Measurements from ENCODE around the gene SNX10.

The SNX10 gene

GRCh38 chr7:26365077-26365900, 73.6 kb downstream of the SNX10 start:
- H3K4me3 ChIP-seq (ENCODE audit: low read length), result no peak overlapping the region
- peak; percentile 83 for TF ChIP-seq CTCF (conservative IDR thresholded peaks at IDR 0.05; ENCODE audit: low read length)
- peak; percentile 71 for DNase-seq (ENCODE audit: low read depth)

DNA sequence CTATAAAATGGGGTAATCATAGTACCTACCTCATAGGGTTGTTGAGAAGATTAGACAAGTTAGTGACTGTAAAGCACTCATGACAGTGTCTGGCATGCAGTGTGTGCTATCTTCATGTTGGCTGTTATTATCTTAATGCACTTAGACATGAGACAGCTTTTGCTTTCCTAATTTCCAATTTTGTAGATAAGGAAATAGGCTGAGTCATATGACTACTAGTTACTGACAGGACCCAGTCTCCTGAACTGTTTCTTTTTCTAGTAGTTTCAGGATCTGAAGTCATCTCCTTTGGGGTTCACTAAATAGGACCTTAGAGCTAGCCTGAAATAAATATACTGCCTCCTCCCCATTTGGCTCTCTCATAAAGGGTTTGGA, 74.2 kb downstream of the SNX10 start:
- H3K4me3 ChIP-seq (ENCODE audit: low read length), result no peak overlapping the region
- DNase-seq (ENCODE audit: low read depth), result no peak
- TF ChIP-seq CTCF (conservative IDR thresholded peaks at IDR 0.05; ENCODE audit: low read length), result no peak

GRCh38 chr7:26367219-26367711, 75.6 kb downstream of the SNX10 start:
- no peak for TF ChIP-seq CTCF (conservative IDR thresholded peaks at IDR 0.05; ENCODE audit: low read length)
- H3K4me3 ChIP-seq (ENCODE audit: low read length), result no peak overlapping the region
- DNase-seq (ENCODE audit: low read depth), result no peak

DNA sequence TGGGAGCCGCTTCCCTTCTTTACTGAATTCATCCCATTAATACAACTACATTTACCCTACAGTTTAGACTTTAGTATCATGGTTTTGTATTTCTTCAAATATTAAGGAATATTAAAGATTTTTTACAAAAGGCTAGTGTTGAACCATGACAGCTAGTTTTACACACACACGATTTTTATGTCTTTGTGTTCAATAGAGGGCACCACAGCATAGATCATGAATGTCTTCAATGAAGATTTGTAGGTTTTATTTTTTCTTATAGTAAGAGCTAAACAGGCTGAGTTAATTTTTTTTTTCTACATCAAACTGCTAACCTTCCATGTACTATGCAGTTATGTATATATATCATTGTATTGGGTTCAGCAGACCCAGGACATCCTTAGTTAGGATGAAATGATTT, 76.9 kb downstream of the SNX10 start:
- TF ChIP-seq CTCF (conservative IDR thresholded peaks at IDR 0.05; ENCODE audit: low read length), result peak; percentile 26
- DNase-seq (ENCODE audit: low read depth), result peak; percentile 6
- H3K4me3 ChIP-seq (ENCODE audit: low read length), result no peak overlapping the region

DNA sequence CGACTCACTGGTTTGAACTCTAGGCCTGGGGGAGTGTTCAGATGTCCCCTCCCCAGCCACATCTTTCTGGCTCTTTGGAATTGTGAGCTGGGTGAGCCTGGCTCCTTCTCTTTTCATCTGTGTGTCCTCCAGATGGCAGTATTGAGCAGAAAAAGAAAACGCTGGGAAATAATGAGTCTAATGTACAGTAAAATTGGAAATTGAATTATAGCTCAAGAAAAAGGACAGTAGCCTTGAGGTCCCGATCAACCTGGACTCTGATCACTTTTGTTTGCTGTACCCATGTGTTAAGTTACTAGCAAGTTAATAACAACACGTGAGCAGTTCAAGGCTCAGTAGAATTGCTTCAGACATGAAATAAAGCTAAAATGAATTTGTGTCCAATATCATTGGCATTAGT, 77.9 kb downstream of the SNX10 start:
- no peak overlapping the region for H3K4me3 ChIP-seq (ENCODE audit: low read length)
- TF ChIP-seq CTCF (conservative IDR thresholded peaks at IDR 0.05; ENCODE audit: low read length), result peak; percentile 86
- peak; percentile 33 for DNase-seq (ENCODE audit: low read depth)

- DNase-seq (ENCODE audit: low read depth), result no peak
- TF ChIP-seq CTCF (conservative IDR thresholded peaks at IDR 0.05; ENCODE audit: low read length), result no peak
- no peak overlapping the region for H3K4me3 ChIP-seq (ENCODE audit: low read length)
Measured at GRCh38 chr7:26370011-26370410, 78.3 kb downstream of the SNX10 start.

- DNase-seq (ENCODE audit: low read depth), result no peak
- H3K4me3 ChIP-seq (ENCODE audit: low read length), result no peak overlapping the region
- no peak for TF ChIP-seq CTCF (conservative IDR thresholded peaks at IDR 0.05; ENCODE audit: low read length)
Measured at GRCh38 chr7:26372249-26372648, 80.6 kb downstream of the SNX10 start.

Data from AG10803 (cell line).